Measurements from ENCODE around the gene ZCCHC14. TPM values are rescaled to one million over a fixed set of nuclear protein-coding genes. Genes with fewer than 3 reads are reported as not detected.

The ZCCHC14 gene
- total RNA-seq (2021; ENCODE audit: unreplicated experiment): 37.8 TPM
- 19.6 and 21.5 TPM in 2 replicates for polyA plus RNA-seq (2012)
- percentile 73 among the genes with signal in this experiment for Bru-seq, nascent RNA
- percentile 82 among the genes with signal in this experiment for BruChase-seq, experiment 1, labeled RNA remaining after a 6-hour chase
- percentile 82 among the genes with signal in this experiment for BruChase-seq, experiment 2, labeled RNA remaining after a 2-hour chase
- long read RNA-seq, partial matches to known transcripts: 46 of 49 reads
- long read RNA-seq, other reads (novel, unspliced or antisense): 3 of 49 reads

GRCh38 chr16:87492721-87493607, at the start of gene ZCCHC14:
ZCCHC14 (minus strand) TSS chr16:87493024; CDS start chr16:87492238, 786 bp downstream.
- Histone ChIP-seq H3K9me2 (ENCODE audit: insufficient read depth) (no peaks in the 10 kb centered on the region), H3K4me1 (ENCODE audit: control insufficient read depth in 1 of 2, insufficient read depth in 2 of 2, low read length in 2 of 2) (peaks cover 8 to 30% of the 10 kb centered on the region in 2 experiments; a peak in 3 of 4 replicates), H3K36me3 (ENCODE audit: control insufficient read depth in 1 of 2, insufficient read depth in 2 of 2, low read length in 2 of 2) (no peaks in the 10 kb centered on the region), H3K4me2 (ENCODE audit: low read length) (peak within 1 kb of the TSS; percentile 81), H3K79me2 (ENCODE audit: insufficient read depth, low read length) (peaks cover 39% of the 10 kb centered on the region), H4K20me1 (ENCODE audit: insufficient read depth) (peaks cover 5% of the 10 kb centered on the region; the same call in 1 of the 2 replicates), H3K9ac (ENCODE audit: low read length) (peak within 1 kb of the TSS; percentile 62), H2AFZ (ENCODE audit: low read depth, low read length, poor library complexity, severe bottlenecking) (peak within 1 kb of the TSS; percentile 91), H3K9me3 (ENCODE audit: control insufficient read depth in 1 of 2, insufficient read depth in 1 of 2, low read depth in 1 of 2, low read length in 2 of 2) (no peaks in the 10 kb centered on the region), H3K4me3 (replicated peaks in 1 of 2; ENCODE audit: low read depth in 1 of 2, low read length in 2 of 2) (peak within 1 kb of the TSS; percentile 54 to 64), H3K27ac (ENCODE audit: low read depth, low read length) (peak within 1 kb of the TSS; percentile 77; the same call in 1 of the 2 replicates), H3K27me3 (ENCODE audit: insufficient read depth, low read length) (no peaks in the 10 kb centered on the region)
- ChIA-PET POLR2A (no interaction called here), CTCF (no interaction called here), RAD21 (ENCODE audit: low non-redundant PET in 1 of 2, low total read pairs in 2 of 2, uncharacterized antibody in 2 of 2, unreplicated experiment in 2 of 2) (interaction anchor here in 1 of 2 experiments (0.6 kb wide), 1 partner anchor 35 kb away, joined by 3 read pairs; no protein-coding TSS in a partner anchor)
- ATAC-seq: peak; percentile 98
- TF ChIP-seq RAD21 (IDR thresholded peaks at IDR 0.05; ENCODE audit: low read depth) (no peak), MAX (IDR thresholded peaks at IDR 0.05) (no peak; the same call in 1 of the 2 replicates), CBX3 (IDR thresholded peaks at IDR 0.05; ENCODE audit: low read depth) (peak; percentile 50; the same call in 1 of the 2 replicates), ZNF274 (IDR thresholded peaks at IDR 0.05; ENCODE audit: low read depth, low read length) (no peak), ZFX (IDR thresholded peaks at IDR 0.05) (peak; percentile 60; the same call in 1 of the 2 replicates), FOSL1 (IDR thresholded peaks at IDR 0.05; ENCODE audit: low read depth) (no peak), REST (IDR thresholded peaks at IDR 0.05; ENCODE audit: low read depth) (no peak), POLR2AphosphoS5 (IDR thresholded peaks at IDR 0.05; ENCODE audit: low read depth, low read length) (peak; percentile 83), EZH2 (IDR thresholded peaks at IDR 0.05) (no peak), POLR2A (IDR thresholded peaks at IDR 0.05; ENCODE audit: borderline replicate concordance, extremely low read depth, insufficient read depth, insufficient read length) (peak; percentile 35), SRF (IDR thresholded peaks at IDR 0.05; ENCODE audit: low read depth) (no peak), SIN3A (IDR thresholded peaks at IDR 0.05; ENCODE audit: low read depth) (no peak), SP1 (IDR thresholded peaks at IDR 0.05; ENCODE audit: low read depth) (peak; percentile 93), TCF7L2 (IDR thresholded peaks at IDR 0.05; ENCODE audit: borderline replicate concordance, extremely low read depth, insufficient read depth, insufficient read length) (peak; percentile 42), ZBTB33 (IDR thresholded peaks at IDR 0.05; ENCODE audit: extremely low read depth, insufficient replicate concordance, low read length) (peak; percentile 95), ATF3 (IDR thresholded peaks at IDR 0.05) (no peak)
- TSS peak; percentile 85 for BruUV-seq (replicated peaks)
- intact Hi-C loops (cut with micrococcal nuclease): loop anchor here (2.0 kb wide), 1 partner anchor 32 kb away; no protein-coding TSS in a partner anchor
- DNase-seq (ENCODE audit: low read depth, low spot score): peak; percentile 98

Data from HCT116 (cell line).